ENCODE measurements around the gene C11orf42. TPM values are rescaled to one million over a fixed set of nuclear protein-coding genes. Genes with fewer than 3 reads are reported as not detected.

C11orf42 gene
- not detected in 5 replicates for total RNA-seq (2022; extraction: Qiagen RNA extraction)

DNA sequence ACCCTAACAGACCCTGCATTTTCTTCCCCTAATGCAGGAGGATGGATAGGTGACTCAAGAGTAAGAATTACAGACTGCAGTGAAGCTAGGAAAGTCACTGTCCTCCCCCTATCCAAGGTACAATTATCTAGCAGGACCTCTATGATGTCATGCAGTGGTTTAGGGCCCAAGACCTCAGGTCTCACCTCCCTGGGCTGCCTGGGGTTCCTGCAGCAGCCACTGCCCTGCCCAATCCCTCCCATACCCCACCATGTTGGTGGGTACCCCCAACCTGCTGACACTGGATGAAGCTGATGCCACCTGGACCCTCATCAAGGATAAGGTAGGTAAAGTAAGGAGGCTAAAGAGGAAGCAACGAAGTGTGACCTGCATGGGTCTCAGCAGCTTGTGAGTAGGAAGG lies at the start of gene C11orf42:
Gene C11orf42 (plus strand): TSS at position 192 of the 400 bp plus-strand sequence. CDS start 59 bp downstream, at position 251.

DNA sequence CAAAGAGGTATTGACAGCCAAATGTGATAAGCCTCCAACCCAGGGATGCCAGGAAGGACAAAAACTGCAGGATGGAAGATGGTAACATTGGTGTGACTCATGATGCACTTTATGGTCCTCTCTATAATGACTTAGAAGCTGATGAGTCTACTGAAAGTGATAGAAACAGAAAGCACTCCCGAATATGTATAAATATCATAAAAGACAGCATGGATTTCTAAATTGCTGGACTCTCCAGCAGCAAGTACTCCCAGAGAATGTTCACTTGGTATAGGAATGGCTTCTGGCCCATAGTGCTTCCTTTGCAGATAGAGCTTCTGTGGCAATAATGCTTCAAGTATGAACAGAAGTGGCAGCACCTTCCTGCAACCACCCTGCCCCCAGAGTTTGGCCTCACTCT lies 35.1 kb upstream of the C11orf42 start, which contains the start of gene OR52B2:
Gene OR52B2 (minus strand): TSS at position 101 of the 400 bp plus-strand sequence. CDS start 0 bp downstream, at position 101.

DNA sequence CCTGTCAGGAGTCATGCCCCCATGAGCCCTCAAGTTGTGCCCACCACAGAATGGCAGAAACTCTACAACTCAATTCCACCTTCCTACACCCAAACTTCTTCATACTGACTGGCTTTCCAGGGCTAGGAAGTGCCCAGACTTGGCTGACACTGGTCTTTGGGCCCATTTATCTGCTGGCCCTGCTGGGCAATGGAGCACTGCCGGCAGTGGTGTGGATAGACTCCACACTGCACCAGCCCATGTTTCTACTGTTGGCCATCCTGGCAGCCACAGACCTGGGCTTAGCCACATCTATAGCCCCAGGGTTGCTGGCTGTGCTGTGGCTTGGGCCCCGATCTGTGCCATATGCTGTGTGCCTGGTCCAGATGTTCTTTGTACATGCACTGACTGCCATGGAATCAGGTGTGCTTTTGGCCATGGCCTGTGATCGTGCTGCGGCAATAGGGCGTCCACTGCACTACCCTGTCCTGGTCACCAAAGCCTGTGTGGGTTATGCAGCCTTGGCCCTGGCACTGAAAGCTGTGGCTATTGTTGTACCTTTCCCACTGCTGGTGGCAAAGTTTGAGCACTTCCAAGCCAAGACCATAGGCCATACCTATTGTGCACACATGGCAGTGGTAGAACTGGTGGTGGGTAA lies 6.1 kb upstream of the C11orf42 start, which contains the start of gene OR52W1:
Gene OR52W1 (plus strand): TSS at position 51 of the 637 bp plus-strand sequence. CDS start 0 bp downstream, at position 51.

GRCh38 chr11:6234387-6235107 lies 29.2 kb downstream of the C11orf42 start, which contains the start of gene FHIP1B:
Gene FHIP1B, minus strand, starts transcription at chr11:6234636. Its CDS starts 10,120 bp downstream, at chr11:6224516.

GRCh38 chr11:6238902-6239301 lies 33.5 kb downstream of the C11orf42 start, which contains the start of gene CNGA4:
Gene CNGA4, plus strand, starts transcription at chr11:6239089. Its CDS starts 118 bp downstream, at chr11:6239207.

Other genes with a start within 250 kb of the C11orf42 start
- not detected in 5 replicates for gene OR56A5, start 237.1 kb upstream of the C11orf42 start, total RNA-seq (2022; extraction: Qiagen RNA extraction)
- not detected in 5 replicates for gene OR52L1, start 218.6 kb upstream of the C11orf42 start, total RNA-seq (2022; extraction: Qiagen RNA extraction)
- gene OR56A4, start 198.6 kb upstream of the C11orf42 start, total RNA-seq (2022; extraction: Qiagen RNA extraction), result not detected in 5 replicates
- gene OR56A1, start 174.8 kb upstream of the C11orf42 start, total RNA-seq (2022; extraction: Qiagen RNA extraction), result not detected in 5 replicates
- not detected in 5 replicates for gene OR56B4, start 97.9 kb upstream of the C11orf42 start, total RNA-seq (2022; extraction: Qiagen RNA extraction)
- gene OR52B2, start 35.2 kb upstream of the C11orf42 start, total RNA-seq (2022; extraction: Qiagen RNA extraction), result not detected in 5 replicates
- not detected in 5 replicates for gene OR52W1, start 6.3 kb upstream of the C11orf42 start, total RNA-seq (2022; extraction: Qiagen RNA extraction)
- 13.4 to 18.5 TPM (median 17.1 TPM) in 5 replicates for gene FHIP1B, start 29.1 kb downstream of the C11orf42 start, total RNA-seq (2022; extraction: Qiagen RNA extraction)
- 0.06 to 0.09 TPM (median 0.07 TPM) in 5 replicates for gene CNGA4, start 33.5 kb downstream of the C11orf42 start, total RNA-seq (2022; extraction: Qiagen RNA extraction)
- not detected in 5 replicates for gene CCKBR, start 54.3 kb downstream of the C11orf42 start, total RNA-seq (2022; extraction: Qiagen RNA extraction)
- gene CAVIN3, start 114.9 kb downstream of the C11orf42 start, total RNA-seq (2022; extraction: Qiagen RNA extraction), result 18.1 to 27.0 TPM (median 23.8 TPM) in 5 replicates
- 9.1 to 11.5 TPM (median 10.3 TPM) in 5 replicates for gene SMPD1, start 184.9 kb downstream of the C11orf42 start, total RNA-seq (2022; extraction: Qiagen RNA extraction)
- 16.5 to 19.3 TPM (median 17.6 TPM) in 5 replicates for gene APBB1, start 213.5 kb downstream of the C11orf42 start, total RNA-seq (2022; extraction: Qiagen RNA extraction)
- 0.31 to 0.55 TPM (median 0.40 TPM) in 5 replicates for gene HPX, start 235.4 kb downstream of the C11orf42 start, total RNA-seq (2022; extraction: Qiagen RNA extraction)